ENCODE results near the gene S100A16. TPM values are rescaled to one million over a fixed set of nuclear protein-coding genes. Genes with fewer than 3 reads are reported as not detected.

S100A16 gene
- total RNA-seq, 2 experiments from 2014 or later: not detected

GRCh38 chr1:153608742-153609584, 4.0 kb downstream of the S100A16 start:
- CTCF ChIA-PET (ENCODE audit: unreplicated experiment): no interaction called here
- Histone ChIP-seq H3K9me2 (ENCODE audit: insufficient read depth, low read length) (no peaks in the 10 kb centered on the region), H3K4me1 (ENCODE audit: insufficient read depth, low read length, poor library complexity, severe bottlenecking) (no peaks in the 10 kb centered on the region), H2AFZ (ENCODE audit: low read length) (no peak overlapping the region), H3K27ac (ENCODE audit: low read depth, low read length, poor library complexity, severe bottlenecking) (no peak overlapping the region), H4K20me1 (ENCODE audit: insufficient read depth, low read length) (no peaks in the 10 kb centered on the region), H3K36me3 (ENCODE audit: insufficient read depth, low read length) (no peaks in the 10 kb centered on the region), H3K9me3 (ENCODE audit: low read length) (no peaks in the 10 kb centered on the region), H3K4me3 (ENCODE audit: low read depth, low read length, poor library complexity, severe bottlenecking) (no peak overlapping the region), H3K4me2 (ENCODE audit: low read length) (no peak overlapping the region), H3K79me2 (ENCODE audit: insufficient read depth, low read depth, low read length) (no peaks in the 10 kb centered on the region)
- no peak for TF ChIP-seq EZH2phosphoT487 (IDR thresholded peaks at IDR 0.05; ENCODE audit: borderline replicate concordance, low read depth, low read length)
- TF ChIP-seq, protein P1, sequence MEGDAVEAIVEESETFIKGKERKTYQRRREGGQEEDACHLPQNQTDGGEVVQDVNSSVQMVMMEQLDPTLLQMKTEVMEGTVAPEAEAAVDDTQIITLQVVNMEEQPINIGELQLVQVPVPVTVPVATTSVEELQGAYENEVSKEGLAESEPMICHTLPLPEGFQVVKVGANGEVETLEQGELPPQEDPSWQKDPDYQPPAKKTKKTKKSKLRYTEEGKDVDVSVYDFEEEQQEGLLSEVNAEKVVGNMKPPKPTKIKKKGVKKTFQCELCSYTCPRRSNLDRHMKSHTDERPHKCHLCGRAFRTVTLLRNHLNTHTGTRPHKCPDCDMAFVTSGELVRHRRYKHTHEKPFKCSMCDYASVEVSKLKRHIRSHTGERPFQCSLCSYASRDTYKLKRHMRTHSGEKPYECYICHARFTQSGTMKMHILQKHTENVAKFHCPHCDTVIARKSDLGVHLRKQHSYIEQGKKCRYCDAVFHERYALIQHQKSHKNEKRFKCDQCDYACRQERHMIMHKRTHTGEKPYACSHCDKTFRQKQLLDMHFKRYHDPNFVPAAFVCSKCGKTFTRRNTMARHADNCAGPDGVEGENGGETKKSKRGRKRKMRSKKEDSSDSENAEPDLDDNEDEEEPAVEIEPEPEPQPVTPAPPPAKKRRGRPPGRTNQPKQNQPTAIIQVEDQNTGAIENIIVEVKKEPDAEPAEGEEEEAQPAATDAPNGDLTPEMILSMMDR (conservative IDR thresholded peaks at IDR 0.05; ENCODE audit: low read length): no peak
- POLR2A ChIA-PET: no interaction called here
- intact Hi-C loops (cut with micrococcal nuclease; ENCODE audit: unreplicated experiment): no loop called here
- BruUV-seq (replicated peaks): no TSS peak
- no peak for DNase-seq (ENCODE audit: low spot score)

DNA sequence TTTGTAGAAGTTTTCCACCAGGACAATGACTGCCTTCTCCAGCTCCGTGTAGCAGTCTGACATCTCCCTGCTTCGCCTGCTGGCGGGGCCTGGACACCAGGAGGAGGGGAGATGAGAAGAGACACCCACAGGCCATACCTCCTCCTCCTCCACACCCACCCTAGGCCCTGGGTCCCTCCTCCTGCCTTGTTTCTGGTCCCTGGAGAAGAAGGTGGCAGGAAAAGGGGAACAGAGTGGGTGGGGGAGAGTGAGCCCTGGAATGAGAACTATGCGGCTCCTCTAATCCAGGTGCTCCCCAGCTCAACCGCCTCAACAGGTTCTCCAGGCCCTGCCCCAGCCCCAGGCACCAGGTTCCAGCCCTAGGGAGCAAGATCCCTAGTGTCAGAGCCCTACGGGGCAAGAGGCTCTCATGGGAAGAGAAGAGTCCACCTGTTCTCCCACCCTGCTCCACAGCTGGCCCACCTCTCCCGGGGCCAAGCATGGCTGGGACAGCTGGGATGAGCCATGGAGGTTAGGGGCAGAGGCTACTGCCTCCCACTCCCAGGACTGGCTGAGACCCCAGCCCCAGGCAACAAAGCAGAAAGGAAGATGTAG, 4.8 kb downstream of the S100A16 start:
- H3K4me3 ChIP-seq (ENCODE audit: low read depth, low read length, poor library complexity, severe bottlenecking): no peak overlapping the region
- H3K9me2 ChIP-seq (ENCODE audit: insufficient read depth, low read length): no peaks in the 10 kb centered on the region
- H3K36me3 ChIP-seq (ENCODE audit: insufficient read depth, low read length): no peaks in the 10 kb centered on the region
- H3K4me2 ChIP-seq (ENCODE audit: low read length): no peak overlapping the region
- no peaks in the 10 kb centered on the region for H4K20me1 ChIP-seq (ENCODE audit: insufficient read depth, low read length)
- no peak overlapping the region for H2AFZ ChIP-seq (ENCODE audit: low read length)
- H3K9me3 ChIP-seq (ENCODE audit: low read length): no peaks in the 10 kb centered on the region
- H3K27ac ChIP-seq (ENCODE audit: low read depth, low read length, poor library complexity, severe bottlenecking): no peak overlapping the region
- ChIA-PET POLR2A (no interaction called here), CTCF (ENCODE audit: unreplicated experiment) (no interaction called here)
- H3K4me1 ChIP-seq (ENCODE audit: insufficient read depth, low read length, poor library complexity, severe bottlenecking): no peaks in the 10 kb centered on the region
- intact Hi-C loops (cut with micrococcal nuclease; ENCODE audit: unreplicated experiment): no loop called here
- DNase-seq (ENCODE audit: low spot score): no peak
- TF ChIP-seq, protein P1 (conservative IDR thresholded peaks at IDR 0.05; ENCODE audit: low read length): no peak
- TF ChIP-seq EZH2phosphoT487 (IDR thresholded peaks at IDR 0.05; ENCODE audit: borderline replicate concordance, low read depth, low read length): no peak
- no peaks in the 10 kb centered on the region for H3K79me2 ChIP-seq (ENCODE audit: insufficient read depth, low read depth, low read length)
- BruUV-seq (replicated peaks): no TSS peak

DNA sequence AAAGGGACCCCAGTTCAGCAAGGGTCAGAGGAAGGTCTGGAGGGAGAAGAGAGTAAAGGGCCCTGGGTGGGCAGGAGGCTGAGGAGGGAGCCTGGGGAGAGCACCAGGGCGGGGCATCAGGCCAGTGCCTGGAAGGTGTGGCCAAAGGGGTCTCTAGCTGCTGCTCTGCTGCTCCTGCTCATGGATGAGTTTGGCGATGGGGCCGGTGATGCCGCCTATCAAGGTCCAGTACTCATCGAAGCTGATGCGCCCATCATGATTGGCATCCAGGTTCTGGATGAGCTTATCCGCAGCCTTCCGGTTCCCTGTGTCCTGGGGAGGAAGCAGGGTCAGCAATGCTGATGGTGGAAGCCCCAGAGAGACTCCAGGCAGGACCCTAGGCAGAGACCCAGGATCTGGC, 5.6 kb downstream of the S100A16 start:
- no peak for TF ChIP-seq EZH2phosphoT487 (IDR thresholded peaks at IDR 0.05; ENCODE audit: borderline replicate concordance, low read depth, low read length)
- TF ChIP-seq, protein P1 (conservative IDR thresholded peaks at IDR 0.05; ENCODE audit: low read length): no peak
- no peaks in the 10 kb centered on the region for H3K4me1 ChIP-seq (ENCODE audit: insufficient read depth, low read length, poor library complexity, severe bottlenecking)
- H3K36me3 ChIP-seq (ENCODE audit: insufficient read depth, low read length): no peaks in the 10 kb centered on the region
- BruUV-seq (replicated peaks): no TSS peak
- H4K20me1 ChIP-seq (ENCODE audit: insufficient read depth, low read length): no peaks in the 10 kb centered on the region
- H3K9me3 ChIP-seq (ENCODE audit: low read length): no peaks in the 10 kb centered on the region
- H2AFZ ChIP-seq (ENCODE audit: low read length): no peak overlapping the region
- CTCF ChIA-PET (ENCODE audit: unreplicated experiment): no interaction called here
- no peak overlapping the region for H3K27ac ChIP-seq (ENCODE audit: low read depth, low read length, poor library complexity, severe bottlenecking)
- no peak for DNase-seq (ENCODE audit: low spot score)
- POLR2A ChIA-PET: no interaction called here
- H3K79me2 ChIP-seq (ENCODE audit: insufficient read depth, low read depth, low read length): no peaks in the 10 kb centered on the region
- H3K4me2 ChIP-seq (ENCODE audit: low read length): no peak overlapping the region
- no peak overlapping the region for H3K4me3 ChIP-seq (ENCODE audit: low read depth, low read length, poor library complexity, severe bottlenecking)
- H3K9me2 ChIP-seq (ENCODE audit: insufficient read depth, low read length): no peaks in the 10 kb centered on the region
- intact Hi-C loops (cut with micrococcal nuclease; ENCODE audit: unreplicated experiment): no loop called here
